HEK293T (cell line): ENCODE data around the gene RNF220.

Source experiments
- ARNT ChIP-seq: fragments of 450-650 bp; IDR thresholded peaks from 2 replicates; pipeline ENCODE4 v1.6.1; 2017; ENCODE audit warnings: mild to moderate bottlenecking
- BHLHE40 ChIP-seq: fragments of 450-650 bp; IDR thresholded peaks from 2 replicates; pipeline ENCODE4 v1.6.1; 2016; ENCODE audit warnings: mild to moderate bottlenecking, moderate library complexity, borderline replicate concordance
- CTBP1 ChIP-seq: fragments of 450-650 bp; IDR thresholded peaks from 2 replicates; pipeline ENCODE4 v1.6.1; 2016; ENCODE audit warnings: borderline replicate concordance
- FOXA1 ChIP-seq: fragments of 450-650 bp; IDR thresholded peaks from 2 replicates; pipeline ENCODE4 v1.6.1; 2016; ENCODE audit warnings: mild to moderate bottlenecking
- FOXK2 ChIP-seq: fragments of 450-650 bp; IDR thresholded peaks from 2 replicates; pipeline ENCODE4 v1.6.1; 2016; ENCODE audit warnings: mild to moderate bottlenecking
- FOXM1 ChIP-seq: fragments of 450-650 bp; IDR thresholded peaks from 2 replicates; pipeline ENCODE4 v1.6.1; 2017; ENCODE audit warnings: mild to moderate bottlenecking, borderline replicate concordance
- HDGF ChIP-seq: fragments of 450-650 bp; IDR thresholded peaks from 2 replicates; pipeline ENCODE4 v1.6.1; 2017; ENCODE audit warnings: antibody characterized with exemption, borderline replicate concordance
- NFRKB ChIP-seq: fragments of 450-650 bp; IDR thresholded peaks from 2 replicates; pipeline ENCODE4 v1.6.1; 2016; ENCODE audit warnings: mild to moderate bottlenecking, moderate library complexity
- SP1 ChIP-seq: fragments of 450-650 bp; IDR thresholded peaks from 2 replicates; pipeline ENCODE4 v1.6.1; 2017
- SUZ12 ChIP-seq: fragments of 450-650 bp; IDR thresholded peaks from 2 replicates; pipeline ENCODE4 v1.6.1; 2016; ENCODE audit warnings: mild to moderate bottlenecking
- TARDBP ChIP-seq: fragments of 450-650 bp; IDR thresholded peaks from 2 replicates; pipeline ENCODE4 v1.6.1; 2016
- TF ChIP-seq, protein P1 (sequence below): fragments of 450-650 bp; IDR thresholded peaks from 2 replicates; pipeline ENCODE4 v1.6.1; 2016

DNA sequence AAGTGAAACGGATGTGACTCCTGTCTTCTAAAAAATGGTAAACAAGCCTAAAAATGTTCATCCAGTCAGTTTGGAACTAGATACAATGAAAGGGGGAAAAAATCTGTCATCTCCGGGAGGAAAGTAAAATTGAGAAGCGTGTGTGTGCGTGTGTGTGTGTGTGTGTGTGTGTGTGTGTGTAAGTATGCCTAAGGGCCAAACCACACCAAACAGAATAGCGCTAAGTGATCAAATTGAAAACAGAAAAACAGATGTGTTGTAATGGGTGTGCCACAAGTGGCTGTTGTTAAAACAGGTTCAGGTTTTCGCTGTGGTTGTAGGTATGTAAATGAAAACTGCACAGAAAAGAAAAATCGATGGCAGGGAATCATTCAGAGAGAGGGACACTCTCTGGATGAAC is 106.7 kb downstream of the RNF220 start:
- TF ChIP-seq ARNT (no peak), FOXM1 (no peak), FOXK2 (no peak), BHLHE40 (no peak), CTBP1 (no peak), SP1 (no peak), NFRKB (no peak), FOXA1 (no peak), TARDBP (no peak), SUZ12 (no peak), HDGF (no peak)
- TF ChIP-seq, protein P1, sequence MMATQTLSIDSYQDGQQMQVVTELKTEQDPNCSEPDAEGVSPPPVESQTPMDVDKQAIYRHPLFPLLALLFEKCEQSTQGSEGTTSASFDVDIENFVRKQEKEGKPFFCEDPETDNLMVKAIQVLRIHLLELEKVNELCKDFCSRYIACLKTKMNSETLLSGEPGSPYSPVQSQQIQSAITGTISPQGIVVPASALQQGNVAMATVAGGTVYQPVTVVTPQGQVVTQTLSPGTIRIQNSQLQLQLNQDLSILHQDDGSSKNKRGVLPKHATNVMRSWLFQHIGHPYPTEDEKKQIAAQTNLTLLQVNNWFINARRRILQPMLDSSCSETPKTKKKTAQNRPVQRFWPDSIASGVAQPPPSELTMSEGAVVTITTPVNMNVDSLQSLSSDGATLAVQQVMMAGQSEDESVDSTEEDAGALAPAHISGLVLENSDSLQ, result no peak
